ENCODE results near the gene MED27. TPM values are rescaled to one million over a fixed set of nuclear protein-coding genes. Genes with fewer than 3 reads are reported as not detected.
"Not testable (repeated sequence)": the region's sequence is repeated elsewhere in the genome, so short reads cannot be mapped to it uniquely, and the experiment has no call there.

Gene MED27
- total RNA-seq, 4 donors from 2014 or later = 4.1 to 6.3 (median 5.7) TPM

GRCh38 chr9:132063281-132063680 lies 16.4 kb downstream of the MED27 start:
- H3K4me3 ChIP-seq = no peak overlapping the region
- H3K36me3 ChIP-seq = peaks cover 0 to 31% (median 0%) of the 10 kb centered on the region in 3 donors
- no peaks in the 10 kb centered on the region for H3K9me3 ChIP-seq
- TF ChIP-seq POLR2A (IDR thresholded peaks at IDR 0.05) (no peak), CTCF (IDR thresholded peaks at IDR 0.05) (no peak)
- DNase-seq = no peak
- no peaks in the 10 kb centered on the region for H3K27me3 ChIP-seq
- no peak overlapping the region for H3K27ac ChIP-seq
- no peaks in the 10 kb centered on the region for H3K4me1 ChIP-seq

GRCh38 chr9:132062806-132063205 lies 16.9 kb downstream of the MED27 start:
- no peak for DNase-seq
- no peak for TF ChIP-seq POLR2A (IDR thresholded peaks at IDR 0.05)
- TF ChIP-seq CTCF (IDR thresholded peaks at IDR 0.05) = no peak
- no peaks in the 10 kb centered on the region for H3K27me3 ChIP-seq
- no peaks in the 10 kb centered on the region for H3K4me1 ChIP-seq
- no peaks in the 10 kb centered on the region for H3K9me3 ChIP-seq
- no peak overlapping the region for H3K27ac ChIP-seq
- no peak overlapping the region for H3K4me3 ChIP-seq
- peaks cover 0 to 27% (median 0%) of the 10 kb centered on the region in 3 donors for H3K36me3 ChIP-seq

- TF ChIP-seq CTCF (IDR thresholded peaks at IDR 0.05) (no peak), POLR2A (IDR thresholded peaks at IDR 0.05) (no peak)
- no peaks in the 10 kb centered on the region for H3K9me3 ChIP-seq
These were observed 18.1 kb downstream of the MED27 start for GRCh38 chr9:132061526-132061925.

GRCh38 chr9:132059361-132059760 lies 20.3 kb downstream of the MED27 start:
- TF ChIP-seq POLR2A (IDR thresholded peaks at IDR 0.05) = no peak
- no peak for TF ChIP-seq CTCF (IDR thresholded peaks at IDR 0.05)
- Histone ChIP-seq H3K9me3 (no peaks in the 10 kb centered on the region), H3K4me3 (no peak overlapping the region), H3K27me3 (no peaks in the 10 kb centered on the region), H3K27ac (no peak overlapping the region), H3K36me3 (peaks cover 0 to 12% (median 0%) of the 10 kb centered on the region in 3 donors), H3K4me1 (no peaks in the 10 kb centered on the region)
- no peak for DNase-seq

More at GRCh38 chr9:132061526-132061925, 18.1 kb downstream of the MED27 start:
- Histone ChIP-seq H3K4me3 (no peak overlapping the region), H3K27me3 (no peaks in the 10 kb centered on the region), H3K36me3 (peaks cover 0 to 25% (median 0%) of the 10 kb centered on the region in 3 donors), H3K4me1 (no peaks in the 10 kb centered on the region), H3K27ac (no peak overlapping the region)
- DNase-seq = no peak

GRCh38 chr9:132058226-132058625 lies 21.4 kb downstream of the MED27 start:
- H3K4me3 ChIP-seq, DNase-seq, H3K4me1 ChIP-seq, H3K9me3 ChIP-seq, H3K27ac ChIP-seq, H3K27me3 ChIP-seq: not testable (repeated sequence)
- peaks cover 0 to 12% (median 0%) of the 10 kb centered on the region in 3 donors for H3K36me3 ChIP-seq

GRCh38 chr9:132056717-132057560 lies 22.7 kb downstream of the MED27 start:
- Histone ChIP-seq H3K4me3 (no peak overlapping the region), H3K9me3 (no peaks in the 10 kb centered on the region), H3K27me3 (no peaks in the 10 kb centered on the region), H3K27ac (no peak overlapping the region), H3K36me3 (peaks cover 0 to 12% (median 0%) of the 10 kb centered on the region in 3 donors), H3K4me1 (no peaks in the 10 kb centered on the region)
- no peak for TF ChIP-seq POLR2A (IDR thresholded peaks at IDR 0.05)
- no peak for TF ChIP-seq CTCF (IDR thresholded peaks at IDR 0.05)
- DNase-seq = no peak
